ENCODE data around the gene GCC1.

The GCC1 gene

GRCh38 chr7:127620406-127621233 is 35.2 kb upstream of the GCC1 start:
- no peak overlapping the region for H3K4me3 ChIP-seq (ENCODE audit: low read length)
- DNase-seq (ENCODE audit: low read depth), result no peak
- no peak for TF ChIP-seq CTCF (conservative IDR thresholded peaks at IDR 0.05; ENCODE audit: low read length)

DNA sequence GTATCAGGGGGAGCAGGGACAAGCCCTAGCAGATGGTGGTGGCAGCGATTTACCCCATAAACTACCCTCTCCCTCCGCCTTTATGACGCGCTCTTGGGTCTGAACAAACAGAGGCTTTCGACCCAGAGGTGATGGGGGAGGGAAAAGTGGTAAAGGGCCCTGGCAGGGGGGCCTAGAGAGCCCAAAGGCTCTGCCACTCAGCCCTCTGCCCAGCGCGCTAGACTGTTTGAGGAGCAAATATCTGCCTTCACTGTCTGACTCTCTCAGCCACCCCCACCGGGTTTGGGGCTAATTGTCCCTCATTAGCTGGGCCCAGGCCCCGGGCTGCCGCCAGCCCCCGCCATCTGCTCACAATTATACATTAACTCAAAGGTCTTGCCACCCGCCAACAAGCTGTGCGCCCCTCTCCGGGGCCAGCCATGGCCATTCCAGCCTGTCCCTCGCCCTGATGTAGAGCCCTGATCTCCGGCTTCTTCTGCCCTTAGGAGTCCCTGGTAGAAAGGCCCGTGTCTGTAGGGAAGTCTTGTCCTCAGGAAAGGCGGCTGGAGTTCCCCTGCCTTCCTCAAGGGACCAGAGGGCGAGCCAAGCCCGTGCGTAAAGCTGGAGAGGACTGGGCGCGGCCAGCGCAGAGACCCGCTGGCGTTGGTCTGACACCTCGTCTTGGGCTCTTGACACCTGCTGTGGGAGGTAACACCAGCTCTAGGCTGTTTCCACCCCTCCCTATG is 34.4 kb upstream of the GCC1 start:
- no peak overlapping the region for H3K4me3 ChIP-seq (ENCODE audit: low read length)
- no peak for TF ChIP-seq CTCF (conservative IDR thresholded peaks at IDR 0.05; ENCODE audit: low read length)
- DNase-seq (ENCODE audit: low read depth), result no peak

GRCh38 chr7:127618775-127619174 is 33.4 kb upstream of the GCC1 start:
- TF ChIP-seq CTCF (conservative IDR thresholded peaks at IDR 0.05; ENCODE audit: low read length), result no peak

DNA sequence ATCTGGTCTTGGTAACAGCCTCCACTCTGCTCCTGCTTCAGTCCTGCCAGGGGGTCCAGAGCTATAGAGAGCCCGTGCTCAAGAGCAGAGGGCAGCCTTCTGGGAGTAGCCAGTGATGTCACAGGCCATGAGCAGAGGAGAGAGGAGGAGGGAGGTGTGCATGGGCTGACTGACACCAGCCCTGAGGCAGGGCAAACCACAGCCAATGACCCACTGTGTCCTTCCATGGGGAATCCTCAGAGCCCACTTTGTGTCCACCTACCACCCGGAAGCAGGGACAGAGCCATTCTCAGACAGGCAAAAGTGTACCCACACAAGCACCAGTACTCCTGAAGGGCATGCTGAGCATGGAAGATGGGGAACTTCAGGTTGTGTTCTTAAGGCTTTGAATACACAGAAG is 32.6 kb upstream of the GCC1 start, which contains the start of gene PAX4:
PAX4 (minus strand) TSS at position 101 of the 400 bp plus-strand sequence. CDS start 2,214 bp downstream, outside the sequence.
- no peak within 1 kb of the TSS for H3K4me3 ChIP-seq (ENCODE audit: low read length)
- TF ChIP-seq CTCF (conservative IDR thresholded peaks at IDR 0.05; ENCODE audit: low read length), result no peak
- DNase-seq (ENCODE audit: low read depth), result no peak

More at GRCh38 chr7:127618775-127619174, 33.4 kb upstream of the GCC1 start:
- H3K4me3 ChIP-seq (ENCODE audit: low read length), result no peak overlapping the region
- no peak for DNase-seq (ENCODE audit: low read depth)

DNA sequence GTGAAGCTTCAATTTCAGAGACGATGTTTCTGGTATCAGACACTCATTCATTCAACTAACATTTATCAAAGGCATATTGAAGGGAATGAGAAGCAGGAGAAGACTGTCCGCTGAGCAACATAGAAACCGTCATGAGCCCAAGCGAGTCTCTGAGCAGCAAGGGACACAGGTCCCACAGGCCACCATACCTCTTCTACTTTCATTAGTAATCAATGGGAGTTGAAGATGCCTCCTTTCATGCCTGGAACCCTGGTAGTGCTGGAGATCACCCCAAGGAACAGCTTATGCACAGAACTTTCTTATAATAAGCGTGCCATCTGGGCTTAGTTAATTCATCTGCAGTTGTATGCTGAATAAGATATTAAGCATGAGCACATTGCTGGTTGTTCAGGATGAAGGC is 31.3 kb upstream of the GCC1 start:
- DNase-seq (ENCODE audit: low read depth), result no peak
- TF ChIP-seq CTCF (conservative IDR thresholded peaks at IDR 0.05; ENCODE audit: low read length), result no peak

GRCh38 chr7:127612263-127612662 is 26.9 kb upstream of the GCC1 start:
- no peak for TF ChIP-seq CTCF (conservative IDR thresholded peaks at IDR 0.05; ENCODE audit: low read length)
- no peak for DNase-seq (ENCODE audit: low read depth)

More for the DNA sequence above, 31.3 kb upstream of the GCC1 start:
- H3K4me3 ChIP-seq (ENCODE audit: low read length), result no peak overlapping the region

More at GRCh38 chr7:127612263-127612662, 26.9 kb upstream of the GCC1 start:
- H3K4me3 ChIP-seq (ENCODE audit: low read length), result no peak overlapping the region
